LoVo (cell line): ENCODE measurements around the gene OR52M1.

Source experiments
- DNase-seq: peaks from one replicate; pipeline ENCODE4 v3.0.0-alpha.2; 2016; ENCODE audit warnings: low spot score

OR52M1 gene

DNA sequence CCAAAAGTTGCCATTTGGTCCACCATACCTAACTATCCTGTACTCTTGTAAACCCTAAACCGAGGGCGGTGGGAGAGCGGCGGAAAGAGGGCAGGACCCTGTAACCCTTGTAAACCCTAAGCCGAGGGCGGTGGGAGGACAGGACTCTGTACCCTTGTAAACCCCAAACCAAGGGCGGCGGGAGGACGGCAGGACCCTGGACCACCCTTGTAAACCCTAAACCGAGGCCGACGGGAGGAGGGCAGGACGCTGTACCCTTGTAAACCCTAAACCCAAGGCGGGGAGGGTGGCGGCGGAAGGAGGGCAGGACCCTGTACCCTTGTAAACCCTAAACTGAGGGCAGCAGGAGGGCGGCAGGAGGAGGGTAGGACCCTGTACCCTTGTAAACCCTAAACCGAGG lies 24.1 kb downstream of the OR52M1 start:
- DNase-seq = no peak

DNA sequence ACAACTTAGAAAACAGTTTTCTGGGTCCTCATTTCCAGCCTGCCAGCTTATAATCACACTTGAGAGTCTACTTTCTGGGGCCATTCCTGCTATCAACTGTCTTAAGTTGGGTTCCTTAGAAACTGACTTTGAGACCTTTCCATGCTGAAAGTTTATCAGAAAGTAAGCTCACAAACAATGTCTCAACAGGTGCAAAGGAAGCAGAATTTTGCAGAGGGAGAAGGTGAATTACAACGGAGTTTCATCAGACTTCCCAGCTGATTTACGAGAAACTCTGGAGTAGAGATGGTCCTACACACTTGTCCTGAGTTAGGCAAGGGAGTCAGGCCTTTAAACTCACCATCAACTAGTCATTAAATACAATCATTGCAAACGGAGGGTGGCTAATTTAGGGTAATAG lies 31.9 kb downstream of the OR52M1 start:
- DNase-seq = no peak

GRCh38 chr11:4577761-4578160 lies 32.8 kb downstream of the OR52M1 start:
- DNase-seq = no peak

GRCh38 chr11:4578624-4579023 lies 33.6 kb downstream of the OR52M1 start:
- no peak for DNase-seq

GRCh38 chr11:4580124-4580523 lies 35.1 kb downstream of the OR52M1 start:
- DNase-seq = no peak

DNA sequence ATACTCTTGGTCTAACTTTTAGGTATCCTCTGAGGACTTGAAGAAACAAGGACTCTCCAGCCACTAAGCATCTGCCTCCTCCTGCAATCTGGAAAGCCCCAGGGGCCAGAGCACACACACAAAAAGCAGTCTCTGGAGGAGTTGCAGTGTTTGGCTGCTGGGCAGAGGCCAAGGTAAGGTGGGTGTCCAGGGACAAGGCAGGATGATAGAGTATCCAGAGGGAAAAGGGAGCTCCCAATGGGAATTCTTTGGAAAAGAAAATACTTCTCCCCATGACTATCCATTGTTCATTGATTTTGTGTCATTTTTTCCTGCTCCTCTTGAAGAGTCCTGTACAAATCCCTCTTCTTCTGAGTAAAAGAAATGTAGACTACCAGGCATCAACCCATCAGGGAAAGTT lies 36.5 kb downstream of the OR52M1 start, which contains the start of gene OR52I2:
TSS of gene OR52I2 (plus strand) at position 301 of the 400 bp plus-strand sequence.
- DNase-seq = no peak

GRCh38 chr11:4589017-4589416 lies 44.0 kb downstream of the OR52M1 start:
- no peak for DNase-seq

- DNase-seq = no peak
These were observed 48.7 kb downstream of the OR52M1 start, which contains the start of gene OR52I1 for GRCh38 chr11:4593739-4594138. OR52I1 (plus strand) TSS chr11:4594039; CDS start chr11:4594039, 0 bp downstream.
